AML-193 (cell line): Measurements from ENCODE around the gene SLC1A1.
A peak's percentile ranks its signal among the peaks of the same experiment; 100 is the strongest.
"Not testable (repeated sequence)": the region's sequence is repeated elsewhere in the genome, so short reads cannot be mapped to it uniquely, and the experiment has no call there.

Source experiments
- DNase-seq, 2 experiments: peaks; one replicate each; lab custom pipeline; 2025; lab: John Stamatoyannopoulos, UW

SLC1A1 gene

GRCh38 chr9:4579001-4579400 is 88.7 kb downstream of the SLC1A1 start:
- no peak for DNase-seq

- DNase-seq = no peak
Observed at GRCh38 chr9:4581035-4581760, 90.9 kb downstream of the SLC1A1 start.

- DNase-seq = no peak
Observed at GRCh38 chr9:4581861-4582565, 91.7 kb downstream of the SLC1A1 start.

GRCh38 chr9:4583001-4583400 is 92.7 kb downstream of the SLC1A1 start:
- DNase-seq = no peak

GRCh38 chr9:4584636-4585035 is 94.4 kb downstream of the SLC1A1 start:
- no peak for DNase-seq

- no peak for DNase-seq
Observed at GRCh38 chr9:4585135-4585534, 94.9 kb downstream of the SLC1A1 start.

- no peak for DNase-seq
Observed at GRCh38 chr9:4588721-4589120, 98.5 kb downstream of the SLC1A1 start.

GRCh38 chr9:4590430-4591122 is 100.3 kb downstream of the SLC1A1 start:
- no peak for DNase-seq

- no peak for DNase-seq
Observed at GRCh38 chr9:4591123-4591500, 100.8 kb downstream of the SLC1A1 start.

- no peak for DNase-seq
Observed at GRCh38 chr9:4592295-4592694, 102.0 kb downstream of the SLC1A1 start.

GRCh38 chr9:4592886-4593285 is 102.6 kb downstream of the SLC1A1 start:
- no peak for DNase-seq

GRCh38 chr9:4594545-4594944 is 104.3 kb downstream of the SLC1A1 start:
- no peak for DNase-seq

GRCh38 chr9:4594994-4595393 is 104.7 kb downstream of the SLC1A1 start:
- DNase-seq = no peak

GRCh38 chr9:4596165-4596922 is 106.1 kb downstream of the SLC1A1 start:
- no peak for DNase-seq

GRCh38 chr9:4600368-4600767 is 110.1 kb downstream of the SLC1A1 start:
- DNase-seq = no peak

- DNase-seq = no peak
Observed at GRCh38 chr9:4603830-4604229, 113.6 kb downstream of the SLC1A1 start.

GRCh38 chr9:4604678-4605095 is 114.4 kb downstream of the SLC1A1 start:
- peak; percentile 26 to 69 for DNase-seq

- not testable (repeated sequence) for DNase-seq
Observed at GRCh38 chr9:4606033-4606432, 115.8 kb downstream of the SLC1A1 start.

GRCh38 chr9:4614627-4615026 is 124.4 kb downstream of the SLC1A1 start:
- DNase-seq = no peak

GRCh38 chr9:4615251-4615650 is 125.0 kb downstream of the SLC1A1 start:
- no peak for DNase-seq

- no peak for DNase-seq
Observed at GRCh38 chr9:4615778-4616177, 125.5 kb downstream of the SLC1A1 start.

- no peak for DNase-seq
Observed at GRCh38 chr9:4617752-4618151, 127.5 kb downstream of the SLC1A1 start.
